CD1c-positive myeloid dendritic cell (primary cell): ENCODE measurements around the gene RBL2.
A peak's percentile ranks its signal among the peaks of the same experiment; 100 is the strongest.
"Not testable (repeated sequence)": the region's sequence is repeated elsewhere in the genome, so short reads cannot be mapped to it uniquely, and the experiment has no call there.

ENCODE experiments used
- DNase-seq: peaks from one replicate; pipeline ENCODE4 v3.0.0-alpha.2; 2016; ENCODE audit errors: extremely low spot score

Gene RBL2

GRCh38 chr16:53507464-53508179, 73.4 kb downstream of the RBL2 start:
- DNase-seq, result no peak

- peak; percentile 67 for DNase-seq
Observed at GRCh38 chr16:53509906-53510703, 75.8 kb downstream of the RBL2 start.

GRCh38 chr16:53510704-53511070, 76.4 kb downstream of the RBL2 start:
- no peak for DNase-seq

- DNase-seq, result no peak
Observed at GRCh38 chr16:53511084-53511402, 76.8 kb downstream of the RBL2 start.

- DNase-seq, result no peak
Observed at GRCh38 chr16:53511403-53512280, 77.4 kb downstream of the RBL2 start.

GRCh38 chr16:53512795-53513194, 78.5 kb downstream of the RBL2 start:
- DNase-seq, result not testable (repeated sequence)

GRCh38 chr16:53515259-53515658, 81.0 kb downstream of the RBL2 start:
- no peak for DNase-seq

GRCh38 chr16:53515811-53516210, 81.5 kb downstream of the RBL2 start:
- no peak for DNase-seq

GRCh38 chr16:53517851-53518250, 83.6 kb downstream of the RBL2 start:
- no peak for DNase-seq

GRCh38 chr16:53518550-53519416, 84.5 kb downstream of the RBL2 start:
- DNase-seq, result peak; percentile 28

GRCh38 chr16:53519417-53520091, 85.3 kb downstream of the RBL2 start:
- DNase-seq, result no peak

- DNase-seq, result no peak
Observed at GRCh38 chr16:53523126-53523804, 89.0 kb downstream of the RBL2 start.

GRCh38 chr16:53523971-53524548, 89.8 kb downstream of the RBL2 start:
- DNase-seq, result no peak

- no peak for DNase-seq
Observed at GRCh38 chr16:53528797-53529196, 94.5 kb downstream of the RBL2 start.

- DNase-seq, result no peak
Observed at GRCh38 chr16:53529513-53529912, 95.2 kb downstream of the RBL2 start.

GRCh38 chr16:53530046-53530445, 95.8 kb downstream of the RBL2 start:
- DNase-seq, result no peak

- DNase-seq, result no peak
Observed at GRCh38 chr16:53530741-53531140, 96.5 kb downstream of the RBL2 start.

GRCh38 chr16:53534206-53534605, 99.9 kb downstream of the RBL2 start:
- DNase-seq, result no peak

GRCh38 chr16:53537626-53538025, 103.4 kb downstream of the RBL2 start:
- no peak for DNase-seq

GRCh38 chr16:53539346-53539745, 105.1 kb downstream of the RBL2 start:
- DNase-seq, result not testable (repeated sequence)
